ENCODE results near the gene ANP32E. TPM values are rescaled to one million over a fixed set of nuclear protein-coding genes. Genes with fewer than 3 reads are reported as not detected.

The ANP32E gene
- polyA plus RNA-seq, 3 donors = 4.6 to 26.6 (median 20.4) TPM

DNA sequence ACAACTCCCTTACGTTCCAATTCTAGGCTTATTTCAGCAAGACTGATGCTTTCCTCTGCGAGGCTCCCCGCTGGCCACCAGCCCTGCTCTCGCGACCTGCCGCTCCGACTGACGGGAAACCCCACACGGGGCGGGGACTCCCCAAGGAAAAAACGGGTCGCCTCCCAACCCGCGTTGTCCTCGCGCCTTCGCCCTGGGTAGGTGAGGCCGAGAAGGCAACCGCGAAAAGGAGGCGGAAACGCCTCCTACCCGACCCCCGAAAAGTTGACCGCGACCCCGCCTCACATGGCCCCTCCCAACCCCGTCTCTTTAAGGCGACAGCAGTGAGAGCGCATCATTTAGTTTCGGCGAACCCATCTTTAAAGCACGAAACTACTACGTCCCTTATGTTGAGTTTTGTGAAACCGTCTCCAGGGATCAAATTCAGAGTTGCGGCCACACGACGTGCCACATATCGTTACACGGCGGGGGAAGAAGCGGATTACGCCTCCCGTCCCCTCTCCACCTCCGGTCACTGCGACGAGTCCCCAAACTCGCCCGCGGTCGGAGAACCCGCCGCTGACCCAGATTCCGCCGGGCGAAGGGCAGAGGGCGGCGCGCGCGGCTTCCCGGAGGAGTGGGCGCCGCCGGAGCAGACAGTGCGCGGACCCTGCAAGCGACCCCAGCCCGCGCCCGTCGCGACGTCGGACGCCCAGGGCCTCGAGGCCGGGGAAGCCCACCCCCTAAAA, 1.2 kb downstream of the ANP32E start:
- no peaks in the 10 kb centered on the region for H3K9me3 ChIP-seq (replicated peaks in 1 of 2; ENCODE audit: control insufficient read depth in 1 of 2, insufficient read depth in 1 of 2, low read length in 2 of 2)
- H3K36me3 ChIP-seq (replicated peaks in 1 of 2; ENCODE audit: control insufficient read depth in 1 of 2, insufficient read depth in 2 of 2, low read length in 2 of 2) = peaks cover 0 to 4% of the 10 kb centered on the region in 2 donors
- H2AFZ ChIP-seq (ENCODE audit: insufficient read depth, low read depth, low read length, poor library complexity, severe bottlenecking) = peak overlapping the region; percentile 92
- H3K79me2 ChIP-seq (ENCODE audit: insufficient read depth, low read length) = peaks cover 59% of the 10 kb centered on the region
- H3K9ac ChIP-seq (ENCODE audit: insufficient read depth, low read length, poor library complexity, severe bottlenecking) = peak overlapping the region; percentile 93
- H3K36me3 Mint-ChIP-seq = peaks cover 8 to 13% of the 10 kb centered on the region in 2 donors
- peaks cover 18% of the 10 kb centered on the region for H3K4me1 Mint-ChIP-seq
- no peaks in the 10 kb centered on the region for H4K20me1 ChIP-seq (ENCODE audit: insufficient read depth, low read length)
- no peak overlapping the region for H3K4me3 Mint-ChIP-seq
- H3K27ac Mint-ChIP-seq = peak overlapping the region in 6 of 7 donors; percentile 96 to 99 (median 98)
- peak overlapping the region; percentile 81 to 89 (median 82) for H3K4me3 ChIP-seq (replicated peaks in 1 of 3; ENCODE audit: low read depth in 2 of 3, low read length in 3 of 3)
- no peaks in the 10 kb centered on the region for H3K27me3 ChIP-seq (ENCODE audit: control insufficient read depth in 2 of 2, insufficient read depth in 2 of 2, low read length in 2 of 2)
- peak; percentile 71 to 88 (median 75) for DNase-seq
- no peaks in the 10 kb centered on the region for H3K9me3 Mint-ChIP-seq
- H3K27ac ChIP-seq (ENCODE audit: low read depth in 1 of 2, low read length in 2 of 2) = peak overlapping the region; percentile 97
- intact Hi-C loops (cut with micrococcal nuclease) = loop anchor here in 1 of 2 donors (10.0 kb wide), 1 partner anchor 50 kb away; no protein-coding TSS in a partner anchor
- TF ChIP-seq CTCF (IDR thresholded peaks at IDR 0.05) = no peak
- H3K4me1 ChIP-seq (ENCODE audit: control insufficient read depth in 1 of 2, insufficient read depth in 2 of 2, low read length in 2 of 2) = peaks cover 24 to 25% of the 10 kb centered on the region in 2 donors
- peaks cover 0 to 2% (median 0%) of the 10 kb centered on the region in 3 donors for H3K27me3 Mint-ChIP-seq (ENCODE audit: low read depth in 3 of 3)
- peak overlapping the region; percentile 99 for H3K4me2 ChIP-seq (replicated peaks; ENCODE audit: extremely low read depth, low read length, poor library complexity, severe bottlenecking)
- WGBS (ENCODE audit: insufficient coverage) = under 1% methylated on average over 78 of the region's 78 CpGs

DNA sequence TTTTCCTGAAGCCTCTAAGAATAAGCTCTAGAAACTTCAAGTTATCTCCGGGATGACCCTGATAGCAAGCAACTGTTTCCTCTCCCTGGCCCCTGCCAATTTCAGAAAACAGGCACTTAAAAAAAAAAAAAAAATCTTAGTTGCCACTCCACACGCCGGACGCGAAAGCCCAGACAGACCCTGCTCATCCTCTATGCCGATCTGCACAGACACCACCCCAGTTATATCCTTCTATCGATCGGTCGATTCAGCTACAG, 1.7 kb downstream of the ANP32E start:
- Histone ChIP-seq H3K4me3 (replicated peaks in 1 of 3; ENCODE audit: low read depth in 2 of 3, low read length in 3 of 3) (peak overlapping the region; percentile 81 to 89 (median 82)), H3K27me3 (ENCODE audit: control insufficient read depth in 2 of 2, insufficient read depth in 2 of 2, low read length in 2 of 2) (no peaks in the 10 kb centered on the region), H2AFZ (ENCODE audit: insufficient read depth, low read depth, low read length, poor library complexity, severe bottlenecking) (peak overlapping the region; percentile 92), H3K36me3 (replicated peaks in 1 of 2; ENCODE audit: control insufficient read depth in 1 of 2, insufficient read depth in 2 of 2, low read length in 2 of 2) (peaks cover 0 to 8% of the 10 kb centered on the region in 2 donors), H3K9me3 (replicated peaks in 1 of 2; ENCODE audit: control insufficient read depth in 1 of 2, insufficient read depth in 1 of 2, low read length in 2 of 2) (no peaks in the 10 kb centered on the region), H4K20me1 (ENCODE audit: insufficient read depth, low read length) (no peaks in the 10 kb centered on the region), H3K79me2 (ENCODE audit: insufficient read depth, low read length) (peaks cover 64% of the 10 kb centered on the region), H3K4me1 (ENCODE audit: control insufficient read depth in 1 of 2, insufficient read depth in 2 of 2, low read length in 2 of 2) (peaks cover 24 to 25% of the 10 kb centered on the region in 2 donors), H3K9ac (ENCODE audit: insufficient read depth, low read length, poor library complexity, severe bottlenecking) (peak overlapping the region; percentile 93), H3K27ac (ENCODE audit: low read depth in 1 of 2, low read length in 2 of 2) (peak overlapping the region; percentile 97), H3K4me2 (replicated peaks; ENCODE audit: extremely low read depth, low read length, poor library complexity, severe bottlenecking) (peak overlapping the region; percentile 99)
- intact Hi-C loops (cut with micrococcal nuclease) = loop anchor here in 1 of 2 donors (10.0 kb wide), 1 partner anchor 49 kb away; no protein-coding TSS in a partner anchor
- Mint-ChIP-seq H3K9me3 (no peaks in the 10 kb centered on the region), H3K27me3 (ENCODE audit: low read depth in 3 of 3) (peaks cover 0 to 2% (median 0%) of the 10 kb centered on the region in 3 donors), H3K4me3 (no peak overlapping the region), H3K4me1 (peaks cover 18% of the 10 kb centered on the region), H3K36me3 (peaks cover 10 to 16% of the 10 kb centered on the region in 2 donors), H3K27ac (peak overlapping the region in 6 of 7 donors; percentile 96 to 99 (median 98))
- 0% methylated on average over 9 of the region's 9 CpGs for WGBS (ENCODE audit: insufficient coverage)
- no peak for DNase-seq
- no peak for TF ChIP-seq CTCF (IDR thresholded peaks at IDR 0.05)

Measured in CD14-positive monocyte (primary cell).